ENCODE data around the gene ADCY7. TPM values are rescaled to one million over a fixed set of nuclear protein-coding genes. Genes with fewer than 3 reads are reported as not detected.

ADCY7 gene
- total RNA-seq, 1 donor from 2014 or later: 128 TPM

GRCh38 chr16:50228364-50228868 is 37.9 kb upstream of the ADCY7 start:
- TF ChIP-seq CTCF (IDR thresholded peaks at IDR 0.05): no peak
- Mint-ChIP-seq H3K9me3 (no peaks in the 10 kb centered on the region), H3K4me3 (no peak overlapping the region), H3K27me3 (no peaks in the 10 kb centered on the region), H3K4me1 (no peaks in the 10 kb centered on the region), H3K27ac (no peak overlapping the region), H3K36me3 (ENCODE audit: low read depth) (peaks cover 60% of the 10 kb centered on the region)
- ATAC-seq (ENCODE audit: low read depth) (no peak), DNase-seq (no peak)
- POLR2A ChIA-PET: no interaction called here
- intact Hi-C loops (cut with micrococcal nuclease): no loop called here
- CTCF ChIA-PET: interaction anchor here (1.6 kb wide), 1 partner anchor 17 kb away, joined by 4 read pairs; no protein-coding TSS in a partner anchor

DNA sequence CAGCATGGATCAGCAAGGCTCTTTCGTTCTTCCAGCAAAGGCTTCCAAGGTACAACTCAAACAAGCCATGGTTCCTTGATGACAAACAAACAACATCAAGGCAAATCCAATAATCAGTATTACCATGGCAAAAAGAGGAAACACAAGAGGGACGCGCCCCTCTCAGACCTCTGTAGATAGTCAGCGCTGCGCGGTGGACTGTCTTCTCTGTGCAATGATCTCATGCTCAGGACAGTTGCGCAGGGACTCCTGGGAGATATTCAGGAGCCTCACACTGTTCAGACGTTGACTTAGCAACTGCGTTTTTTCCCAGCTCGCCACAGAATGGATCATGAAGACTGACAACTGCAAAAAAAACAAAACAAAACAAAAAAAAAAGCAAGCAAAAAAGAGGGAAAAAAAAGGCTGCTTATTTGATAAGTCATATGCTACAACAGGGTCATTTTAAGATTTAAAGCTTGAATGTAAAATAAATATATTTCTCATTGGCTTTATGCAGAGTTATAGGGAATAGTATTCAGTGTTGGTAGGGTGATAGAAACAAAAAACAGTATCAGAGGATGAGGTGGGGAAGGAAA is 37.1 kb upstream of the ADCY7 start:
- POLR2A ChIA-PET: no interaction called here
- no peak for TF ChIP-seq CTCF (IDR thresholded peaks at IDR 0.05)
- CTCF ChIA-PET: no interaction called here
- Mint-ChIP-seq H3K27ac (no peak overlapping the region), H3K36me3 (ENCODE audit: low read depth) (peaks cover 55% of the 10 kb centered on the region), H3K4me1 (no peaks in the 10 kb centered on the region), H3K27me3 (no peaks in the 10 kb centered on the region), H3K9me3 (no peaks in the 10 kb centered on the region), H3K4me3 (no peak overlapping the region)
- intact Hi-C loops (cut with micrococcal nuclease): no loop called here
- DNase-seq: no peak
- no peak for ATAC-seq (ENCODE audit: low read depth)

GRCh38 chr16:50234771-50235556 is 31.4 kb upstream of the ADCY7 start:
- Mint-ChIP-seq H3K27me3 (no peaks in the 10 kb centered on the region), H3K4me1 (no peaks in the 10 kb centered on the region), H3K4me3 (no peak overlapping the region), H3K9me3 (no peaks in the 10 kb centered on the region), H3K27ac (no peak overlapping the region), H3K36me3 (ENCODE audit: low read depth) (peaks cover 11% of the 10 kb centered on the region)
- intact Hi-C loops (cut with micrococcal nuclease): no loop called here
- TF ChIP-seq CTCF (IDR thresholded peaks at IDR 0.05): no peak
- ChIA-PET CTCF (interaction anchor here (0.9 kb wide), 1 partner anchor 120 kb away, joined by 3 read pairs; no protein-coding TSS in a partner anchor), POLR2A (no interaction called here)
- no peak for ATAC-seq (ENCODE audit: low read depth)
- no peak for DNase-seq

DNA sequence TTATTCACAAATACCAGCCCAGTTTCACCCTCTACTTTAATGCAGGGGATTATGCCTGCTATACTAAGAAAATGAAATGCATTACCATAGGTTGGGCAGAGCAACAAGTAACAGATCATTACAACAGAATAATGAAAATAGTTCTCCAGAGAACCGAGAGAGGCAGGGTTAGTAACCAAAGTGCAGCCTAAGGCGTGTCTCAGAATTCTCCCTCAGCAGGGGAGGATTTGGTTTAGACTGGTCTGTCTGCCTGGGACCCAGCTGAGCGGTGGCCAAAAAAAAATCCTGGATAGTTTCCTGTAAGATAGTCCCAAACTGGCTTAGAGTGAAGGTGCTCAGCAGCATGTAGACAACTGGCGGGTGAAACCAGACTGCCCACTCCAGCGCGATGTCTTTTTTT is 30.8 kb upstream of the ADCY7 start:
- CTCF ChIA-PET: no interaction called here
- POLR2A ChIA-PET: no interaction called here
- H3K4me3 Mint-ChIP-seq: no peak overlapping the region
- no peaks in the 10 kb centered on the region for H3K4me1 Mint-ChIP-seq
- intact Hi-C loops (cut with micrococcal nuclease): no loop called here
- no peaks in the 10 kb centered on the region for H3K27me3 Mint-ChIP-seq
- H3K9me3 Mint-ChIP-seq: no peaks in the 10 kb centered on the region
- no peak for TF ChIP-seq CTCF (IDR thresholded peaks at IDR 0.05)
- DNase-seq (no peak), ATAC-seq (ENCODE audit: low read depth) (no peak)
- peaks cover 7% of the 10 kb centered on the region for H3K36me3 Mint-ChIP-seq (ENCODE audit: low read depth)
- H3K27ac Mint-ChIP-seq: no peak overlapping the region

GRCh38 chr16:50238314-50238713 is 28.0 kb upstream of the ADCY7 start:
- H3K4me1 Mint-ChIP-seq: no peaks in the 10 kb centered on the region
- ChIA-PET CTCF (no interaction called here), POLR2A (no interaction called here)
- no peak overlapping the region for H3K4me3 Mint-ChIP-seq
- DNase-seq: no peak
- no peak overlapping the region for H3K27ac Mint-ChIP-seq
- H3K9me3 Mint-ChIP-seq: no peaks in the 10 kb centered on the region
- ATAC-seq (ENCODE audit: low read depth): no peak
- H3K27me3 Mint-ChIP-seq: peaks cover 3% of the 10 kb centered on the region
- no peak for TF ChIP-seq CTCF (IDR thresholded peaks at IDR 0.05)
- H3K36me3 Mint-ChIP-seq (ENCODE audit: low read depth): no peaks in the 10 kb centered on the region
- intact Hi-C loops (cut with micrococcal nuclease): no loop called here

Measured in activated B cell treated with CpG ODN at 0.5 μM for 24 hours (primary cell).